Pons (tissue), 1 donor: ENCODE results near the gene CTSK.
A peak's percentile ranks its signal among the peaks of the same experiment; 100 is the strongest.
"Not testable (repeated sequence)": the region's sequence is repeated elsewhere in the genome, so short reads cannot be mapped to it uniquely, and the experiment has no call there.

Source experiments
- DNase-seq: peaks from one replicate; pipeline ENCODE4 v3.0.0-alpha.2; 2016; ENCODE audit warnings: low spot score

Gene CTSK

DNA sequence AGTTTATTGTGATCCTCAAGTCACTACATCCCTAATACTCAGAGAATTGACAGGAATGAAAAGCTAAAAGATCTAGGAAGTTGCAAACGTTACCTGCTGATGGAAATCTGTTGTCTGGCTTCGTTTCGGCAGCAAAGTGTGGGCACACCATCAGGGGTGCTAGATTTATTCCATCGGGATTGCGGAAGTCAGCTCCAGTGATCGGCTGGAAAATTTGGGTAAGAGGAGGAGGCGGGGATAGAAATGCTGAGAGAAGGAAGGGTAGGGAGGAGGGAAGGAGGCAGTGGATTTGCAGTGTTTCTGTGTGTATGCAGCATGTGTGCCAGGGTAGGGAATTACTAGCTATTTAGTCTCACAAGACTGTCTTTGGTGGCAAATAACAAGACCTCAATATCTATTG lies at the start of gene CTSK:
Gene CTSK, minus strand, starts transcription at position 140 of the 400 bp plus-strand sequence. CDS start 1,455 bp downstream, outside the sequence.
- DNase-seq, result no peak

DNA sequence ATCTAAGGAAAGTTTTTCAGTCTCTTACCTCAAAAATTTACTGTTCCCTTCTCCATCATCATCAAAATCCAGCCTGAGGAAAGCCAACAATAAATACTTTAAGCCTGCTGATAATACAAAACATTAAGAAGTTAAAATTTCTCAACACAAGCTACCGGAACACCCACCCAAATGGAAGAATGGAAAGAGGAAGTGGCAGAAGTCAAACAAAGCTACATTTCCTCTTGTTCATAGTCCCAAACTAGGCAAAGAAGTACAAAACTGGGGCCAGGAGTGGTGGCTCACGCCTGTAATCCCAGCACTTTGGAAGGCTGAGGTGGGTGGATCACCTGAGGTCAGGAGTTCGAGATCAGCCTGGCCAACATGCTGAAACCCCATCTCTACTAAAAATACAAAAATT lies 44.7 kb upstream of the CTSK start:
- DNase-seq, result peak; percentile 38

DNA sequence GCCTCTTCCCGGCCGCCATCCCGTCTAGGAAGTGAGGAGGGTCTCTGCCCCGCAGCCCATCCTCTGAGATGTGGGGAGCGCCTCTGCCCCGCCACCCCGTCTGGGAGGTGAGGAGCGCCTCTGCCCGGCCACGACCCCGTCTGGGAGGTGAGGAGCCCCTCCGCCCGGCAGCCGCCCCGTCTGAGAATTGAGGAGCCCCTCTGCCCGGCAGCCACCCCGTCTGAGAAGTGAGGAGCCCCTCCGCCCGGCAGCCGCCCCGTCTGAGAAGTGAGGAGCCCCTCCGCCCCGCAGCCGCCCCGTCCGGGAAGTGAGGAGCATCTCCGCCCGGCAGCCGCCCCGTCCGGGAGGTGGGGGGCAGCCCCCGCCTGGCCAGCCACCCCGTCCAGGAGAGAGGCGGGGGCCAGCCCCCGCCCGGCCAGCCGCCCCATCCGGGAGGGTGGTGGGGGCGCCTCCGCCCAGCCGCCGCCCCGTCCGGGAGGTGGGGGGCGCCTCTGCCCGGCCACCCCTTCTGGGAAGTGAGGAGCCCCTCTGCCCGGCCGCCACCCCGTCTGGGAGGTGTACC lies 42.8 kb upstream of the CTSK start:
- not testable (repeated sequence) for DNase-seq

DNA sequence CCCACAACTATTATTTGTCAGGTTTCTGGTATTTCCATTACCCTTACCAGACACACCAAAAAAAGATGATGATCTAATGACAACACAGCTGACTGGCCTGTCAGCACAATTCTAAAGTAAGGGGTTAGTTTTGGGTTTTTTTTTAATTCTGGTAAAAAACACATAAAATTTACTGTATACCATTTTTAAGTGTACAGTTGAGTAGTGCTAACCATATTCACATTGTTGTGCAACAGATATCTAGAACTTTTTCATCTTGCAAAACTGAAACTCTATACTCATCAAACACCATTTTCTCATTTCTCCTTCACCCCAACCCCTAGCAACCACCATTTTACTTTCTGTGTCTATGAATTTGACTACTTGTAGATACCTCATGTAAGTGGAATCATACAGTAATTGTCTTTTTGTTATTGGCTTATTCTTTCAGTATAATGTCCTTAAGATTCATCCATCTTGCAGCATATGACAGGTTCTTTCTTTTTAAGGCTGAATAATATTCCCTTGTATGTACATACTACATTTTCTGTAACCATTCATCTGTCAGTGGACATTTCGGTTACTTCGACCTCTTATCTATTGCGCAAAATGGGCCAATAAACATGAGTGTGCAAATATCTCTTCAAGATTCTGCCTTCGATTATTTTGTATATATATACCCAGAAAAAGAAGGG lies 38.5 kb upstream of the CTSK start:
- DNase-seq, result no peak

DNA sequence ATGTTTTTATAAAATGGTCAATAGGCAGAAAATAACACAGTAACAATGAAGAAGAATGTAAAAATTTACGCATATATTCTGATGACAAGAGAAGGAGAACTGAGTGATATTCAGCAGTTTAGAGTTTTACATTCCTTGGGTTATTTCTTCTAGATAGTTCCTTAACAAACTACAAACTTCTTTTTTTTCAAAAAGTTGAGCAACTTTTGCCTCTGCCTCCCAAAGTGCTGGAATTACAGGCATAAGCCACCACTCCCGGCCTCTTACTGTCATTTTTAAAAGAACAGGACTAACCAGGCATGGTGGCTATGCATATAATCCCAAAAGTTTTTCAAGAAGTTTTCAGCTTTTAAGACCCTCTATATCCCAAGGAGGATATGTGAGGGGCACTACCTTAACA lies 35.4 kb upstream of the CTSK start:
- no peak for DNase-seq

DNA sequence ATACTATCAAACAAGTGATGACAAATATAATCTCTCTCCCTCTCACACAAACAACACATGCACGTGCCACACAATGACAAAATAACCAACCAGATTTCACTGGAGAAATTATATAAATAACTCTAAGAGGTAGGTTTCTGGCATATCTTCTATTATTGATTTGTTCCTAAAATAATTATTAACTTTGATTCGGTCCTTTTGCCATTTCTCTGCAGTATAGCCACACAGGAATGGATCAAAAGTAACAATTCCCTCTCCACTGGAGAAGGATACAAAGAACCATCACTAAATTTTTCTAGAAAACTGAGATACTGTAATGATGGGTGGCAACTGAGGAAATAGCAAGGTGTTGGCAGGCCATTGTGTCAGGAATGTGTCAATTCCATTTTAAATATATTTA lies 34.9 kb upstream of the CTSK start:
- DNase-seq, result no peak

DNA sequence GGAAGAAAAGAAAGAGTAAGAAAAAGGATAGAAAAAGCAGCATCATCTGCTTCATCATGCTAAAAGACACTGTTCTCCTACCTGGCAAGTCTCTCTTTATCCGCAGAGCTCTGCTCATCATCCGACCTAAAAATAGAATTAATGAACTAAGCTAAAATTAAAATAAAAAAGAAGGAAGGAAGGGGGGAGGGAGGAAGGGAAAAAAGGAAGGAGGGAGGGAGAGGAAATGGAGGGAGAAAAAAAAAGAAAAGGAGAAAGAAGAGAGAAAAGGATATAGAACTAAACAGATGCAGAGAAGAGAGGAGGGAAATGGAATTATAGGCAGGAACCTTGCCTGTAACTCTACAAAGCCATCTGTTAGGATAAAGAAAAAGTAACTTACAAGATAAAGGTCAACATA lies 34.3 kb upstream of the CTSK start:
- no peak for DNase-seq

DNA sequence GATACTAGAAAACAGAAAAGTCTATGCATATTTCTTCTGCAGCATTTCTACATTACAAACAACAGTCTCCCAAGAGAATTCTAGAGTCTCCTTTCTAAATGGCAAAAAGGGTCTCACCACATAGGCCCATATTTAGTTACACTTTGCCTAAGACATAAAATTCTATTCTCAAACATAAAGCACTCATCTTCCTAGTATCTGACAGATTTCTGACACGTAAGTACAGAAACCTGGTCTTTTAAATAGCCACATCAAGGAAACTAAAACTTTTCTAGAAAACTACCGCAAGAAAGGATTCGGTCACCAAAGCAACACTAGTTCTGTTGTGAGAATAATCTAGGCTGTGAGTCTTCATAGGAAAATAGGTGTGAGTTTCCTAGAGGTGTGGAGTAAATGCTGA lies 33.6 kb upstream of the CTSK start:
- no peak for DNase-seq

DNA sequence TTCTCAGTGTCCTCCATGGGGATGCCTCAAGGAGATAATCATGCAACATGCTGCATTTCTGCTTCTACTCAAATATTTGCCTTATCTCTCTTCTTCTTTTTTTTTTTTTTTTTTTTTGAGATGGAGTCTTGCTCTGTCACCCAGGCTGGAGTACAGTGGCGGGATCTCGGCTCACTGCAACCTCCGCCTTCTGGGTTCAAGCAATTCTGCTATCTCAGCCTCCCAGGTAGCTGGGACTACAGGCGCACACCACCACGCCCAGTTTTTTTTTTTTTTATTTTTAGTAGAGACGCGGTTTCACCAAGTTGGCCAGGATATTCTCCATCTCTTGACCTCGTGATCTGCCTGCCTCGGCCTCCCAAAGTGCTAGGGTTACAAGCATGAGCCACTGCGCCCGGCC lies 32.8 kb upstream of the CTSK start:
- not testable (repeated sequence) for DNase-seq

DNA sequence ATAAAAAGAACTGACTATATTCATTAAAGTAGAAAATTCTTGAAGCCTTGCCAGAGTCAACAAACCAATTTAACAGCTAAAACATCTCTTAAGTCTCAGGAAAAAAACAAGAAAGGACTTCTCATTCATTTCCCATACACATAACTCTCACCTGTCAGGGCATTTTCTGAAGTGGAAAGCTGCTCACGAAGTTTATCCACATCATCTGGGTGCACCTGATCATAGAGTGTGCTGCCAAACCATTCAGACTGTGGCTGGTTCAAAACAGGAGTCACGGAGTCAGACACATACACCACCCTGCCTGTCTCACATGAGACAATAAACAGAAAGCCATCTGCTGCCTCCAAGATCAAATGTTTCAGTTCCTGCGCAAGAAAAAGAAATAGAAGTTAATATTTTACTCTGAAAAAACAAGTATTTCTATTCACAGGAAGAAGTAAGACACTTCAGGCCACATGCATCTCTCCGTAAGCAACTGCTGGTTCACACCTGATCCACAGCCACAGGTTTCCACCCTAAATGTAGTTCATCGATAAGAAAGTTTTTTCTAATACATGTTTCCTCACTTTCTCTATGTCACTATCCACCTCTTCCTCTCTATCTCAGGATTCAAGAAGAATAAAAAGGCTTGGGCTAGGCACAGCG lies 28.2 kb upstream of the CTSK start:
- no peak for DNase-seq

DNA sequence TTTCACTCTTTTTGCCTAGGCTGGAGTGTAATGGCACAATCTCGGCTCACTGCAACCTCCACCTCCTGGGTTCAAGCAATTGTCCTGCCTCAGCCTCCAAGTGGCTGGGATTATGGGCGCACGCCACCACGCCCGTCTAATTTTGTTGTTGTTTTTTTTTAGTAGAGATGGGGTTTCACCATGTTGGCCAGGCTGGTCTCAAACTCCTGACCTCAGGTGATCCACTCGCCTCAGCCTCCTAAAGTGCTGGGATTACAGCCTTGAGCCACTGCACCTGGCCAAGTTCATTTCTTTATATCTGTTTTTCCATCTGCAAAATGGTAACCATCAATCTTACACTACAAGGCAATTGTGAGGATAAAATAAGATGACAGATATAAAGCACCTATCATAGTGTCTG lies 25.9 kb upstream of the CTSK start:
- DNase-seq, result not testable (repeated sequence)

DNA sequence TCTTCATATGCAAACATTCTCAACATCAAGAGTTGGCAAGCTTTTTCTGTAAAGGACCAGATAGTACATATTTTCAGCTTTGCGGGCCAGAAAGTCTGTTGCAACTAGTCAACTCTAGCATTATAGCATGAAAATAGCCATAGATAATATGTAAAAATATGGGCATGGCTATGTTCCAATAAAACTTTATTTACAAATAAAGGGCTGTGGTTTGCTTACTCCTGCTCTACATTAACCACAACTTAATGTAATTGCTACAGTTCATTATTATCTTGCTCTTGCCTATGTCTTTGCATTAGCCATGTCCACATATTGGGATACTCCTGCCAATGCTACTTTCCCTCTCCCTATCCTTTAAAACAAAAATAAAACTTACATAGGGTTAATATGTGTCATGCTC lies 24.5 kb upstream of the CTSK start:
- no peak for DNase-seq

DNA sequence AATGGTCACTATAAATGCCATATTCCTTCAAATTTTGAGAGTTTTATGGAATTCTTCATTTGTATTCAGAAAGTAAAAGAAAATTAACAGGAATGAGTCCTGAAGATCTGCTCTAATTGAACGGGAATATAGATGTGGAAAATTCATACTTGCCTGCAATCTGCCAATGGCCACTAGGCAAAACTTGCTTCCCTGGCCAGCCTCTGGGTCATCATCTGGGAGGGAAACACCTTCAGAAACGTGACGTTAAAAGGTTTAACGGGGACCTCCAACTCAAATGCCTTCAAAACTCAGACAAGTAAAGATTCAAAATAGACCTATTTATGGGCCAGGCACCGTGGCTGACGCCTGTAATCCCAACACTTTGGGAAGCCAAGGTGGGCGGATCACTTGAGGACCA lies 21.7 kb upstream of the CTSK start:
- DNase-seq, result no peak

DNA sequence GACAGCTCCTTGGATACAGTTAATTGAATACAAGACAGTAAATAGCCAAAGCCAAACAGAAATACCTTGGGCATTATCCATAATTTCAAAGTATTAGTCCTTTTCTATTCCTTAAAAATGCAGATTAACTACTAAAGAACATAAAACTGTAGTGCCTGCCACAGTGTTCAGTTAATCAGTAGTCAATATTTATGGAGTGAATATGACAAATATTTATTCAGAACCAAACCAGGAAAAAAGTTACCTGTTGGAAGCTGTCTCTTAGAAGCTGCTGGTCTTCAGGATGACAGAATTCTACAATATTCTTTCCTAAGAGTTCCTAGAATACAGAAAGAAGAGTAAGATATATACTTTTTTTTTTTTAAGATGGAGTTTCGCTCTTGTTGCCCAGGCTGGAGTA lies 18.2 kb upstream of the CTSK start:
- no peak for DNase-seq

DNA sequence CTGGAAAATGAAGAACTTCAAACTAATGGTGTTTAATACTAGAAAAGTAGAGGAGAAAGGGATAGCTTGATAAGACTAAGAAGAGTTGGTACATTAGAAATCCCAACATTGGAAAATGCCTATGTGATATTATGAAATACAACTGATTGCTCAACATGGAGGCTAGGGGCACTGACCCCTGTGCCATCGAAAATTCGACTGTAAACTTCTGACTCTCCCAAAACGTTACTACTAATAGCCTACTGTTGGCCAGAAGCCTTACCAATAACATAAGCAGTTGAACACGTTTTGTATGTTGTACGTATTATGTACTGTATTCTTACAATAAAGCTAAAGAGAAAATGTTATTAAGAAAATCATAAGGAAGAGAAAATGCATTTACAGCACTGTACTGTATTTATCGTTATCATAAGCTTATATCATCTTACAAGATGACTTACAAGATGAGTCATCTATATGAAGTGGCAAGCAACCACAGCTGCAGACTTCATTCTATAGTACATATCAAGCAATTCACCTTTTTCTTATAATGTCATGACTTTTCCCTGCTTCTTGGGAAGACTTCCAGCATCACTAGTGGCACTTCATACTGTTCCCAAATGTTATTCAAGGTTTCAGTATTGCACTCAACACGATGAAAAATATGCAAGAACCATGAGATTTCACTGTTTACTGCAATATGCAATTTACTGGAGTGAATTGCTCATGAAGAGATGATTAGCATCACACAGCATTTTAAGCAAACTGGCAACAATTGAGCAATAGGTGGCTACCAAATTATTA lies 12.9 kb upstream of the CTSK start:
- DNase-seq, result no peak

DNA sequence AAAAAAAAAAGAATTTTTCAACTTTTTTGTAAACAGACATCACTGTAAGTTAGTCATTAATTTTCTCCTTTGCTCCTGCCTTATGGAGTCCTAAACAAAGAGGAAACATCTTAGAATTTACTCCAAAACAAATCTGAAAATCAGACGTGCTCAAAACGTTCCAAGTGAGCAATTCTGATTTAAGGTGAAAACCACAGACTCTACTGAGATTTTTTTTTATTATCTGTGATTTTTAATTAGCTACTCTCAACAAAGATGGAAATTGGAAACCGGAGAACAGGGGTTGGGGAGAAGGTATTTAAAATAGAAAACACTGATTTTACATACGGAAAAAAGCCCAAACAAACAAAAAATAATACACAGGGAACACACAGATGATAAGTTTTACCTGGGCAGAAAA lies 7.8 kb upstream of the CTSK start:
- DNase-seq, result no peak

DNA sequence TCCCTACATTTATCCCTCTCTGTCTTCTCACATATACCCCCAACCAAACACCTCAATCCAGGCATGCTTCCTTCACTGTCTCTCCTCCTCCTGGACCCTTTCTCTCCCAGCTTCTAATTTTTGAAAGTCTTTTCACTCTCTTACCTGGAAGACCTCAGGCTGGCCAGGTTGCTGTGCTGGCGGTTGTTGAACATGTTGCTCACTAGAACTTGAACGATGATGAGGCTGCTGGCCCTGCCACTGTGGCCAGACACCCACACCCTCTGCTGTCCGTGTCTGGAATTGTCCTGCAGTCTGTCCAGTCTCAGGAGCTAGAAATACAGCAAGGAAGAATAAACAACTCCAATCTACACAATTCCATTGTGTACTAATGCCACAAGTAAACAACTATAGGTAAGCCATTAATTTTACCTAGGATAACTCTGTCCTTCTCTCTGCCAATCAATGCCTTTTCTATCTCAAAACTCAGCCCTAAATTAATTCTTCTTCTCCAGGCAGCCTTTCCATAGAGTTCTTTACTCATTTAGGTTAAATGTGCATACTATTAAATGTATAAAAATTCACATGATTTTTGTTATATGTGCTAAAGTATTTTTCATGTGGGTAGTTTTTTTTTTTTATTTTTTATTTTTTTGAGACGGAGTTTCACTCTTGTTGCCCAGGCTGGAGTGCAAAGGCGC lies 5.1 kb upstream of the CTSK start:
- peak; percentile 39 for DNase-seq

DNA sequence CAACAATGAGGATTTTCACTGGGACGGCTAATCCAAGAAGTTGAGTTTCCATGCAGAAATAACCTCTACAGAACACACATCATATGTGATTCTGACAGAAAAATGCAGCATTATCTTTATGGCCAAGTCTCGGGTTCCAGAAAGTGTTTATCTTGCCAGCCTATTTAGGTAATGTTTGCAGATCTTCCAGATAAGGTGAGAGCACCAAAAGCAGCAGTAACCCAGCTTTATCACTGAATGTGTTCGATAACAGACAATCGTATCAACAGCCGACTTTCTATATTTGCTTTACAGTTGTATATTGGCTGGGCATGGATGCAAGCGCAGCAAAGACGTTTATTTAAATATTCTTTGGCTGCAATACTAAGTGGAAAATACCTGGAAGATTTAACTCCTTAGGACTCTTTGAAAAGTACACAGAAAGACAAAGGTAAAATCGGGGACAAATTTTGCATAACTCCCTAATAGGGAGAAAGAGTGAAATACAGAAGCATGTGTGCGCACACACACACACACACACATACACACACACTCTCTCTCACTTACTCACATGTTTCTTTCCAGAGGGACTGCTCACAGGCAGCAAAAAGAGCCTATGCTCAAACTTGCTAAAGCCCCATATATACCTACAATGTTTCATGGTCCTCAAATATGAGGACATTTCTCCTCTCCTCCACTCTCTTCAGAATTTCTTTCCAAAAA lies 3.0 kb upstream of the CTSK start:
- DNase-seq, result no peak

DNA sequence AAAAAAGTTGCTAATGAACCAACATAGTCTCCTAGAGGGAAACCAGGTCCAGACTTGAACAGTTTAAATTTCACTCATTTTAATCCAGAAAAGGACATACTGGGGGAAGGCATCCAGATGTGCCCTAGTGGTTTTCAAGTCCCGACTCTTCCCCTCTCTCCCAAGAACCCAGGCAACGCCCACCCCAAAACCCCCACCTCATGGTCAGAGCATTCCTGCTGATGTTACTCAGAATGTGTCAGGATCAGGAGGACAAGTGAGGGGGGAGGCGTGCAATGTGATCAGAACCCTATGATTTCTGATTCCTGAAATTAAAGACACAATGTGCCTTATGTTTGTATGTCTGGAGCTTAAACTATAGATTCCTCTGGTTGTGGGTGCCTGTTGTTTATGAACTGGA lies 1.6 kb upstream of the CTSK start:
- DNase-seq, result no peak

DNA sequence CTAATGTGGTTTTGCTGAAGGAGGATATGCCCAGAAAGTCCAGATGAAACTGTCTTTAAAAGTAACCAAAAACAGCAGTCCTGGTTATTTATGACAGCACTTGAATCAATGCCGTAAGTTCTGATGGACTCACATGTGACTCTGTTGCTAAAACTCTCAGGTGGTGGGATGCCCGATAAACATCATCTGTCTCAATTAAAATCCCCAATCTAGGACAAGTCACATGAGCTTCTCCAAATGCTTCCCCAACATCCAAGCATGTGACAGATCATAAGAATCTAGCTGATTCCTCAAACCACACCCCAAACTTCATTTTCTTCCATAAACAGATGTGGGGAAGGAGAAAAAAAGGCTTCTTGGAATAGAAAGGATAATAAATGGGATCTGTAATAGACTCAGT lies 786 bp upstream of the CTSK start:
- no peak for DNase-seq

DNA sequence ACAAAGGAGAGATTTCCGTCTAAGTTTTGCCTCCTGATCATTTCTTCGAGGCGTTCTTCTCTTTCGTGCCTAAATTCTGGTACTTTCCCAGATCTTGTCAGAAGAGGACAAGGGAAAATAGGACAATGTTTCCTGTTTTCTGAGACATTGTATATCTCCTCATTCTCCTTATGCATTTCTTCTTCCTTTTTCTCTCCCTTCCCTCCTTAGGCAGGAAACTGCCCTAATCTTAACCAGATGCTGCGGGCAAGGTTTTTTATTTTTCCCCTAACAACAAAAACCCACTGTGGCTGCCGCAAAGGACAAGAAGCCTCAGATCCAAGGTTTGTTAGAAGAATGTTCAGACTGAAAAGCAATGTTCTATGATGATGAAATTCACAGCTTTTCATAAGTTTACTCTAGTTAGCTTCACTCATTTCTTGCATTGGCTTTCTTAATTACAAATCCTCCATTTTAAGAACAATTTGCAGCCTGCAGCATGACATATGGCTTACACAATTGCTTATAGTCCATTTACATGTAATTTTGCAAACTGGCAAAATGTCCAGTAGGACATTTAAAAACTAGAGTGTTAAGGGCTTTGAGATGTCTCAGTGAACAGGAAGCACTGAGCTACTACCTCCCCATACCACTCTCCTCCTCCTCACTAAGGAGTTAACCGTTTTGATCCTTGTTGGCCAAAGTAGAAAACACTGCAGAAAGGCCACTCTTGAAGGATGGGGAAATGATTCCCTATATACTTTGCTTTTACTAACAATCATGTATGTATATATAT lies 624 bp downstream of the CTSK start:
- no peak for DNase-seq
